ENCODE data around the gene LPP.

- TF ChIP-seq EP300 (IDR thresholded peaks at IDR 0.05; ENCODE audit: low read depth) (no peak), POLR2AphosphoS5 (IDR thresholded peaks at IDR 0.05) (no peak)
- TF ChIP-seq, protein P1, sequence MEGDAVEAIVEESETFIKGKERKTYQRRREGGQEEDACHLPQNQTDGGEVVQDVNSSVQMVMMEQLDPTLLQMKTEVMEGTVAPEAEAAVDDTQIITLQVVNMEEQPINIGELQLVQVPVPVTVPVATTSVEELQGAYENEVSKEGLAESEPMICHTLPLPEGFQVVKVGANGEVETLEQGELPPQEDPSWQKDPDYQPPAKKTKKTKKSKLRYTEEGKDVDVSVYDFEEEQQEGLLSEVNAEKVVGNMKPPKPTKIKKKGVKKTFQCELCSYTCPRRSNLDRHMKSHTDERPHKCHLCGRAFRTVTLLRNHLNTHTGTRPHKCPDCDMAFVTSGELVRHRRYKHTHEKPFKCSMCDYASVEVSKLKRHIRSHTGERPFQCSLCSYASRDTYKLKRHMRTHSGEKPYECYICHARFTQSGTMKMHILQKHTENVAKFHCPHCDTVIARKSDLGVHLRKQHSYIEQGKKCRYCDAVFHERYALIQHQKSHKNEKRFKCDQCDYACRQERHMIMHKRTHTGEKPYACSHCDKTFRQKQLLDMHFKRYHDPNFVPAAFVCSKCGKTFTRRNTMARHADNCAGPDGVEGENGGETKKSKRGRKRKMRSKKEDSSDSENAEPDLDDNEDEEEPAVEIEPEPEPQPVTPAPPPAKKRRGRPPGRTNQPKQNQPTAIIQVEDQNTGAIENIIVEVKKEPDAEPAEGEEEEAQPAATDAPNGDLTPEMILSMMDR (IDR thresholded peaks at IDR 0.05): no peak
These were observed 747.2 kb downstream of the LPP start for GRCh38 chr3:188901126-188901525.
